Upper lobe of left lung (tissue), 4 donors: ENCODE measurements around the gene SERINC2.

Experiments
- EP300 ChIP-seq, 4 donors: sonication (generic); formaldehyde crosslinking; IDR thresholded peaks; one replicate each; pipeline ENCODE4 v1.5.1; 2017; ENCODE audit warnings: antibody characterized with exemption in 4 of 4, control low read depth in 2 of 4
- TF ChIP-seq, protein P1 (sequence below), 6 experiments: fragments of 450-650 bp in 4 of 6; fragments of 200-600 bp in 2 of 6; sonication (generic) in 2 of 6; IDR thresholded peaks; one replicate each; pipeline ENCODE4 v1.5.1; 2016 to 2019; ENCODE audit warnings: antibody characterized with exemption in 6 of 6

DNA sequence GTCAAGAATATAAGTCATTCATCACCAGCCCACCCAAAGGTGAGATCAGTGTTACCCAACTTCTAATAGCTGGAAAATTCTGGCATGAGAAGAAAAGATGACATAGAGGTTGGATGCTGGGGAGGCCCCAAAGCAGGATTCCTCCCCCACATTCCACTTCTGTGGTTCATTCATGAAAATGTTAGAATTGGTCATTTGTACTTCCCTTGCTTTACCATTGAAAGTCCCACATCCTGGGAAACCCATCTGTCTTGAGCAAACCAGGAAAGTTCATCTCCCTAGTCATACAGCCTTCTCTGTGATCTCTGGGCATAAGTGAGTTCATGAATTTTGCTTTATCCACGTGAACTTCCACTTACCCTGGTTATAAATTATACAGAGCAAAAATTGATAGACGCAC is 66.8 kb downstream of the SERINC2 start:
- TF ChIP-seq, protein P1, sequence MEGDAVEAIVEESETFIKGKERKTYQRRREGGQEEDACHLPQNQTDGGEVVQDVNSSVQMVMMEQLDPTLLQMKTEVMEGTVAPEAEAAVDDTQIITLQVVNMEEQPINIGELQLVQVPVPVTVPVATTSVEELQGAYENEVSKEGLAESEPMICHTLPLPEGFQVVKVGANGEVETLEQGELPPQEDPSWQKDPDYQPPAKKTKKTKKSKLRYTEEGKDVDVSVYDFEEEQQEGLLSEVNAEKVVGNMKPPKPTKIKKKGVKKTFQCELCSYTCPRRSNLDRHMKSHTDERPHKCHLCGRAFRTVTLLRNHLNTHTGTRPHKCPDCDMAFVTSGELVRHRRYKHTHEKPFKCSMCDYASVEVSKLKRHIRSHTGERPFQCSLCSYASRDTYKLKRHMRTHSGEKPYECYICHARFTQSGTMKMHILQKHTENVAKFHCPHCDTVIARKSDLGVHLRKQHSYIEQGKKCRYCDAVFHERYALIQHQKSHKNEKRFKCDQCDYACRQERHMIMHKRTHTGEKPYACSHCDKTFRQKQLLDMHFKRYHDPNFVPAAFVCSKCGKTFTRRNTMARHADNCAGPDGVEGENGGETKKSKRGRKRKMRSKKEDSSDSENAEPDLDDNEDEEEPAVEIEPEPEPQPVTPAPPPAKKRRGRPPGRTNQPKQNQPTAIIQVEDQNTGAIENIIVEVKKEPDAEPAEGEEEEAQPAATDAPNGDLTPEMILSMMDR (IDR thresholded peaks at IDR 0.05): no peak
- TF ChIP-seq EP300 (IDR thresholded peaks at IDR 0.05): no peak
